IMR-90 (cell line): ENCODE measurements around the gene SIK1. TPM values are rescaled to one million over a fixed set of nuclear protein-coding genes. Genes with fewer than 3 reads are reported as not detected.

Experiments used
- ATAC-seq: fragments of 200-7000 bp; cut with Tn5 transposase; 2 replicates; pipeline ENCODE4 v1.9.1; 2020; ENCODE audit warnings: low read depth, mild to moderate bottlenecking, moderate library complexity
- BruUV-seq: library from RNA; stranded (reverse); fragments of 400-500 nt; replicated peaks from 2 replicates; lab custom pipeline; 2021; lab: Mats Ljungman, UMichigan
- CTCF ChIA-PET: fragments of 300-600 bp; formaldehyde crosslinking; extraction: SDS; loops from one replicate; lab custom pipeline; 2021; ENCODE audit warnings: antibody characterized with exemption; lab: Yijun Ruan, JAX
- POLR2A ChIA-PET: fragments of 300-600 bp; sonication (Branson Sonifier 250); formaldehyde crosslinking; loops from one replicate; lab custom pipeline; 2022; ENCODE audit warnings: antibody characterized with exemption; ENCODE audit not compliant: unreplicated experiment; lab: Charles Lee
- DNase-seq: peaks from one replicate; pipeline ENCODE4 v3.0.0; 2013
- H2AFZ ChIP-seq: replicated peaks from 2 replicates; pipeline ENCODE3; 2013; ENCODE audit warnings: low read length, mild to moderate bottlenecking; ENCODE audit not compliant: poor library complexity
- H2AK5ac ChIP-seq: 2 replicates; pipeline ENCODE4 v1.6.1; 2013; ENCODE audit warnings: low read depth, low read length, inconsistent platforms
- H2AK9ac ChIP-seq: replicated peaks from 2 replicates; pipeline ENCODE3; 2013; ENCODE audit warnings: mild to moderate bottlenecking, low read depth, low read length, moderate library complexity; ENCODE audit not compliant: poor library complexity
- H2BK120ac ChIP-seq: 2 replicates; pipeline ENCODE4 v1.6.1; 2013; ENCODE audit warnings: low read depth, low read length, inconsistent platforms
- H2BK15ac ChIP-seq: 3 replicates; pipeline ENCODE4 v1.6.1; 2013; ENCODE audit warnings: low read depth, low read length, inconsistent platforms
- H2BK20ac ChIP-seq: 2 replicates; pipeline ENCODE4 v1.6.1; 2013; ENCODE audit warnings: low read depth, mild to moderate bottlenecking, inconsistent platforms, low read length, moderate library complexity
- H2BK5ac ChIP-seq: 2 replicates; pipeline ENCODE4 v1.6.1; 2013; ENCODE audit warnings: mild to moderate bottlenecking, low read depth, low read length, inconsistent platforms; ENCODE audit not compliant: poor library complexity, severe bottlenecking
- H3K14ac ChIP-seq: replicated peaks from 2 replicates; pipeline ENCODE4 v1.6.1; 2013; ENCODE audit warnings: low read depth, low read length, inconsistent platforms
- H3K18ac ChIP-seq: 2 replicates; pipeline ENCODE4 v1.6.1; 2013; ENCODE audit warnings: low read depth, low read length, control low read depth
- H3K23ac ChIP-seq: 2 replicates; pipeline ENCODE4 v1.6.1; 2013; ENCODE audit warnings: low read depth, low read length, inconsistent platforms
- H3K27ac ChIP-seq: 2 replicates; pipeline ENCODE4 v1.5.1; 2013; ENCODE audit warnings: mild to moderate bottlenecking, control low read depth, low read length; ENCODE audit not compliant: insufficient read depth
- H3K27me3 ChIP-seq: 2 replicates; pipeline ENCODE4 v1.6.1; 2013; ENCODE audit warnings: low read length; ENCODE audit not compliant: control insufficient read depth, insufficient read depth
- H3K36me3 ChIP-seq: 2 replicates; pipeline ENCODE4 v1.6.1; 2013; ENCODE audit warnings: low read length, mixed read lengths; ENCODE audit not compliant: control insufficient read depth, insufficient read depth
- H3K4ac ChIP-seq: 2 replicates; pipeline ENCODE4 v1.6.1; 2013; ENCODE audit warnings: low read depth, low read length, inconsistent platforms
- H3K4me1 ChIP-seq: 2 replicates; pipeline ENCODE4 v1.6.1; 2013; ENCODE audit warnings: low read length, mixed read lengths; ENCODE audit not compliant: control insufficient read depth, insufficient read depth
- H3K4me2 ChIP-seq: 2 replicates; pipeline ENCODE4 v1.6.1; 2013; ENCODE audit warnings: low read depth, mild to moderate bottlenecking, control low read depth, low read length, moderate library complexity
- H3K4me3 ChIP-seq: 2 replicates; pipeline ENCODE4 v1.5.1; 2013; ENCODE audit warnings: low read depth, mild to moderate bottlenecking, control low read depth, low read length, moderate library complexity; ENCODE audit not compliant: insufficient read depth
- H3K56ac ChIP-seq: 2 replicates; pipeline ENCODE4 v1.6.1; 2013; ENCODE audit warnings: low read length, inconsistent platforms; ENCODE audit not compliant: insufficient read depth; ENCODE audit errors: extremely low read depth
- H3K79me1 ChIP-seq, 2 experiments: 2 replicates each; pipeline ENCODE4 v1.6.1; 2013; ENCODE audit warnings: low read length in 2 of 2, inconsistent platforms in 1 of 2, low read depth in 1 of 2
- H3K9ac ChIP-seq: 2 replicates; pipeline ENCODE4 v1.6.1; 2013; ENCODE audit warnings: low read depth, low read length, control low read depth
- H3K9me1 ChIP-seq: 2 replicates; pipeline ENCODE4 v1.6.1; 2013; ENCODE audit warnings: low read length, inconsistent platforms; ENCODE audit not compliant: insufficient read depth
- H3K9me3 ChIP-seq: 2 replicates; pipeline ENCODE4 v1.6.1; 2013; ENCODE audit warnings: low read length; ENCODE audit not compliant: control insufficient read depth, insufficient read depth
- H4K20me1 ChIP-seq: 2 replicates; pipeline ENCODE4 v1.6.1; 2013; ENCODE audit warnings: low read length, inconsistent platforms; ENCODE audit not compliant: insufficient read depth
- H4K5ac ChIP-seq: 2 replicates; pipeline ENCODE4 v1.6.1; 2013; ENCODE audit warnings: mild to moderate bottlenecking, low read depth, low read length, control low read depth
- H4K8ac ChIP-seq, 2 experiments: 2 replicates each; pipeline ENCODE4 v1.6.1; 2013; ENCODE audit warnings: low read depth in 2 of 2, low read length in 2 of 2, control low read depth in 1 of 2, inconsistent platforms in 1 of 2
- H4K91ac ChIP-seq: 2 replicates; pipeline ENCODE4 v1.6.1; 2013; ENCODE audit warnings: low read depth, low read length, inconsistent platforms; ENCODE audit not compliant: insufficient read depth
- BHLHE40 ChIP-seq: fragments of 150-350 bp; IDR thresholded peaks from 2 replicates; pipeline ENCODE4 v1.6.1; 2016; ENCODE audit warnings: mild to moderate bottlenecking, low read depth, low read length
- CEBPB ChIP-seq: IDR thresholded peaks from 2 replicates; pipeline ENCODE4 v1.6.1; 2012; ENCODE audit warnings: low read depth, low read length, improper control_type of control experiment
- CHD1 ChIP-seq: IDR thresholded peaks from 2 replicates; pipeline ENCODE4 v1.6.1; 2012; ENCODE audit warnings: low read depth, low read length, improper control_type of control experiment
- MAZ ChIP-seq: IDR thresholded peaks from 2 replicates; pipeline ENCODE4 v1.6.1; 2012; ENCODE audit warnings: low read depth, mild to moderate bottlenecking, low read length, improper control_type of control experiment, moderate library complexity, borderline replicate concordance
- SMC3 ChIP-seq: fragments of 150-350 bp; IDR thresholded peaks from 2 replicates; pipeline ENCODE4 v1.6.1; 2016; ENCODE audit warnings: low read depth, mild to moderate bottlenecking, antibody characterized with exemption, low read length, moderate library complexity
- WGBS, 2 experiments: methylation state at CpG; one replicate each; pipeline versions ENCODE4 v1.1.5 to v1.1.7; 2013; ENCODE audit warnings: missing lambda C conversion rate in 2 of 2; ENCODE audit not compliant: insufficient read length in 1 of 2; ENCODE audit errors: extremely low coverage in 2 of 2; 5-methylcytosine and 5-hydroxymethylcytosine counted together
- dilution Hi-C: fragments of 300-500 bp; cut with HindIII; formaldehyde crosslinking; loops from one replicate; pipeline ENCODE4 v1.14.3; 2018; ENCODE audit warnings: low sequenced_read_pairs; ENCODE audit not compliant: unreplicated experiment
- in situ Hi-C: fragments of 300-500 bp; cut with MboI; formaldehyde crosslinking; loops from 3 replicates; pipeline ENCODE4 v1.14.3; 2019; ENCODE audit warnings: low sequenced_read_pairs, inconsistent platforms, mixed read lengths
- intact Hi-C: fragments of 100-400 bp; cut with micrococcal nuclease; formaldehyde crosslinking; loops from 2 replicates; pipeline ENCODE4 v1.10.0; 2022
- polyA plus RNA-seq, 3 experiments: library from polyadenylated mRNA; depleted of rRNA; stranded (reverse); fragments of >200 nt; gene quantifications; 2 replicates each; pipeline ENCODE4 v1.2.3, GENCODE V29; 2012; ENCODE audit warnings: low replicate concordance in 1 of 3
- total RNA-seq: library from RNA; depleted of rRNA; stranded (reverse); fragments of >200 nt; gene quantifications from 2 replicates; pipeline ENCODE4 v1.2.3, GENCODE V29; 2012
- TF ChIP-seq, protein P1 (sequence below): fragments of 150-350 bp; IDR thresholded peaks from 2 replicates; pipeline ENCODE4 v1.6.1; 2016; ENCODE audit warnings: low read depth, mild to moderate bottlenecking, low read length, moderate library complexity, borderline replicate concordance
- TF ChIP-seq, protein P2 (sequence below): conservative IDR thresholded peaks from 2 replicates; pipeline ENCODE4 v1.5.1; 2012; ENCODE audit warnings: mild to moderate bottlenecking, low read depth, low read length, improper control_type of control experiment
- TF ChIP-seq, protein P3 (sequence below): fragments of 150-350 bp; IDR thresholded peaks from 2 replicates; pipeline ENCODE4 v1.6.1; 2017; ENCODE audit warnings: mild to moderate bottlenecking, antibody characterized with exemption, low read length, low read depth

Gene SIK1
- total and polyA plus RNA-seq, 2 of the 4 experiments (the other 2 are of a cell fraction), result 0.54 to 1.9 TPM

DNA sequence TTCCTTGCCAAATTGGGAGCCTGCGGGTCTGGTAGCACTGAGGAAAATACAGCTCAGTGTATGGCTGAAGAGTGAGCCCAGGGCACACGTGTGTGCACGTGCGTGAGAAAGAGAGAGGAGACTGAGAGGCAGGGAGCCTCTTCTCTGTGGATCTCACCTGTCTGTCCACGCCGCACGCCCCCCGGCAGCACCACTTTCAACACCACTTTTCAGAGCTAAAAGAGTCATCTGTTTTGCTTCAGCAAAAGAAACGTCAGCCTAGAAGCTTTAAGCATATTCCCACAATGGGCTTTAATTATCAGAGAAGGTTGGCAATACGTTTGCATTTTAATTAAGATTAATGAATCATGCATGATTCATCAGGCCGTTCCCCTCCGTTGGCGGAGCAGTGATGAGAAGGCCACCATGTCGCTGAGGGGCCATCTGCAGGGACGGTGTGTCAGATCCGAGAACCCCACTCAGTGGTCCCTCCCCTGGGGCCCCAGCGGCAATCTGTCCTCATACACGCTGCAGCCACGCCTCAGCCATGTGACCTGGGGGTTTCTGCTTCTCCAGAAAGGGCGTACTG, 56.8 kb downstream of the SIK1 start:
- CTCF ChIA-PET, result no interaction called here
- 33% methylated on average over 7 of the region's 20 CpGs; no CpG with 5 or more reads in 1 of the 2 experiments for WGBS, 2 experiments
- H3K79me1 ChIP-seq, result no peaks in the 10 kb centered on the region

More for the DNA sequence above, 56.8 kb downstream of the SIK1 start:
- H3K4me1 ChIP-seq, result no peaks in the 10 kb centered on the region
- H3K9ac ChIP-seq, result no peak overlapping the region
- intact Hi-C loops, result no loop called here
- peak; percentile 17 for DNase-seq
- no peak for ATAC-seq
- H2BK20ac ChIP-seq, result no peak overlapping the region
- H3K27me3 ChIP-seq, result peaks cover 1% of the 10 kb centered on the region; the same call in 1 of the 2 replicates
- in situ Hi-C loops, result no loop called here
- H3K4me3 ChIP-seq, result no peak overlapping the region
- no peak overlapping the region for H2BK5ac ChIP-seq
- TF ChIP-seq, protein P1, sequence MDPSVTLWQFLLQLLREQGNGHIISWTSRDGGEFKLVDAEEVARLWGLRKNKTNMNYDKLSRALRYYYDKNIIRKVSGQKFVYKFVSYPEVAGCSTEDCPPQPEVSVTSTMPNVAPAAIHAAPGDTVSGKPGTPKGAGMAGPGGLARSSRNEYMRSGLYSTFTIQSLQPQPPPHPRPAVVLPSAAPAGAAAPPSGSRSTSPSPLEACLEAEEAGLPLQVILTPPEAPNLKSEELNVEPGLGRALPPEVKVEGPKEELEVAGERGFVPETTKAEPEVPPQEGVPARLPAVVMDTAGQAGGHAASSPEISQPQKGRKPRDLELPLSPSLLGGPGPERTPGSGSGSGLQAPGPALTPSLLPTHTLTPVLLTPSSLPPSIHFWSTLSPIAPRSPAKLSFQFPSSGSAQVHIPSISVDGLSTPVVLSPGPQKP, result no peak
- no peak for TF ChIP-seq CEBPB
- TF ChIP-seq SMC3, result no peak
- TF ChIP-seq MAZ, result no peak
- TF ChIP-seq, protein P2, sequence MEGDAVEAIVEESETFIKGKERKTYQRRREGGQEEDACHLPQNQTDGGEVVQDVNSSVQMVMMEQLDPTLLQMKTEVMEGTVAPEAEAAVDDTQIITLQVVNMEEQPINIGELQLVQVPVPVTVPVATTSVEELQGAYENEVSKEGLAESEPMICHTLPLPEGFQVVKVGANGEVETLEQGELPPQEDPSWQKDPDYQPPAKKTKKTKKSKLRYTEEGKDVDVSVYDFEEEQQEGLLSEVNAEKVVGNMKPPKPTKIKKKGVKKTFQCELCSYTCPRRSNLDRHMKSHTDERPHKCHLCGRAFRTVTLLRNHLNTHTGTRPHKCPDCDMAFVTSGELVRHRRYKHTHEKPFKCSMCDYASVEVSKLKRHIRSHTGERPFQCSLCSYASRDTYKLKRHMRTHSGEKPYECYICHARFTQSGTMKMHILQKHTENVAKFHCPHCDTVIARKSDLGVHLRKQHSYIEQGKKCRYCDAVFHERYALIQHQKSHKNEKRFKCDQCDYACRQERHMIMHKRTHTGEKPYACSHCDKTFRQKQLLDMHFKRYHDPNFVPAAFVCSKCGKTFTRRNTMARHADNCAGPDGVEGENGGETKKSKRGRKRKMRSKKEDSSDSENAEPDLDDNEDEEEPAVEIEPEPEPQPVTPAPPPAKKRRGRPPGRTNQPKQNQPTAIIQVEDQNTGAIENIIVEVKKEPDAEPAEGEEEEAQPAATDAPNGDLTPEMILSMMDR, result no peak
- no peak for TF ChIP-seq CHD1
- TF ChIP-seq BHLHE40, result no peak
- TF ChIP-seq, protein P3, sequence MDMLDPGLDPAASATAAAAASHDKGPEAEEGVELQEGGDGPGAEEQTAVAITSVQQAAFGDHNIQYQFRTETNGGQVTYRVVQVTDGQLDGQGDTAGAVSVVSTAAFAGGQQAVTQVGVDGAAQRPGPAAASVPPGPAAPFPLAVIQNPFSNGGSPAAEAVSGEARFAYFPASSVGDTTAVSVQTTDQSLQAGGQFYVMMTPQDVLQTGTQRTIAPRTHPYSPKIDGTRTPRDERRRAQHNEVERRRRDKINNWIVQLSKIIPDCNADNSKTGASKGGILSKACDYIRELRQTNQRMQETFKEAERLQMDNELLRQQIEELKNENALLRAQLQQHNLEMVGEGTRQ, result no peak
- H4K5ac ChIP-seq, result no peak overlapping the region
- BruUV-seq, result no TSS peak
- dilution Hi-C loops, result no loop called here
- no peak overlapping the region for H2AK9ac ChIP-seq
- H3K14ac ChIP-seq, result no peak overlapping the region
- H4K20me1 ChIP-seq, result no peaks in the 10 kb centered on the region
- H3K27ac ChIP-seq, result no peak overlapping the region
- no peak overlapping the region for H2AFZ ChIP-seq
- no peak overlapping the region for H2BK15ac ChIP-seq
- H3K4me2 ChIP-seq, result no peak overlapping the region
- POLR2A ChIA-PET, result no interaction called here
- no peak overlapping the region for H4K8ac ChIP-seq
- H2AK5ac ChIP-seq, result no peak overlapping the region
- no peak overlapping the region for H3K4ac ChIP-seq
- no peak overlapping the region for H3K56ac ChIP-seq
- no peak overlapping the region for H3K23ac ChIP-seq
- no peaks in the 10 kb centered on the region for H3K9me3 ChIP-seq
- H3K9me1 ChIP-seq, result peaks cover 3% of the 10 kb centered on the region; the same call in 1 of the 2 replicates
- no peak overlapping the region for H2BK120ac ChIP-seq
- no peak overlapping the region for H4K91ac ChIP-seq
- no peak overlapping the region for H3K18ac ChIP-seq
- H3K36me3 ChIP-seq, result no peaks in the 10 kb centered on the region
